ENCODE results near the gene CSMD2.

- TF ChIP-seq SP1 (IDR thresholded peaks at IDR 0.05) = no peak
- no peak for TF ChIP-seq PKNOX1 (IDR thresholded peaks at IDR 0.05)
- TF ChIP-seq FOXM1 (IDR thresholded peaks at IDR 0.05; ENCODE audit: borderline replicate concordance) = no peak
- TF ChIP-seq ZNF384 (IDR thresholded peaks at IDR 0.05) = no peak
- no peak for TF ChIP-seq ARNT (IDR thresholded peaks at IDR 0.05)
- no peak for TF ChIP-seq FOXA1 (IDR thresholded peaks at IDR 0.05)
- TF ChIP-seq TARDBP (IDR thresholded peaks at IDR 0.05) = no peak
- no peak for TF ChIP-seq FOXK2 (IDR thresholded peaks at IDR 0.05)
- no peak for TF ChIP-seq NFRKB (IDR thresholded peaks at IDR 0.05)
- TF ChIP-seq CTBP1 (IDR thresholded peaks at IDR 0.05; ENCODE audit: borderline replicate concordance) = no peak
- TF ChIP-seq BHLHE40 (IDR thresholded peaks at IDR 0.05; ENCODE audit: borderline replicate concordance) = no peak
- no peak for TF ChIP-seq ELF4 (IDR thresholded peaks at IDR 0.05)
- TF ChIP-seq SUZ12 (IDR thresholded peaks at IDR 0.05) = no peak
- TF ChIP-seq HDGF (IDR thresholded peaks at IDR 0.05; ENCODE audit: borderline replicate concordance) = no peak
These were observed 168.7 kb downstream of the CSMD2 start for GRCh38 chr1:33996281-33996680.

All from HEK293T (cell line).